Endothelial cell of umbilical vein (primary cell): ENCODE measurements around the gene GAB2. TPM values are rescaled to one million over a fixed set of nuclear protein-coding genes. Genes with fewer than 3 reads are reported as not detected.

ENCODE experiments used
- BruUV-seq: library from RNA; stranded (reverse); fragments of 400-500 nt; replicated peaks from 2 replicates; lab custom pipeline; 2021; lab: Mats Ljungman, UMichigan
- CTCF ChIA-PET: fragments of 300-600, 350-600 bp; sonication (Branson Sonifier 250); formaldehyde crosslinking; loops from one replicate; lab custom pipeline; 2021; ENCODE audit warnings: antibody characterized with exemption, inconsistent platforms; lab: Charles Lee
- POLR2A ChIA-PET: fragments of 300-600, 350-600 bp; sonication (Branson Sonifier 250); formaldehyde crosslinking; loops from one replicate; lab custom pipeline; 2021; ENCODE audit warnings: antibody characterized with exemption, inconsistent platforms; lab: Charles Lee
- DNase-seq: peaks from one replicate; pipeline ENCODE4 v3.0.0-alpha.2; 2011; ENCODE audit warnings: low read depth, low spot score
- FAIRE-seq: peaks from 2 replicates; lab custom pipeline; 2011; peaks lifted over from hg19 to GRCh38; lab: Jason Lieb, UNC
- H2AFZ ChIP-seq: 2 replicates; pipeline ENCODE4 v1.6.0; 2012; ENCODE audit warnings: low read depth, low read length, control low read depth, inconsistent platforms
- H3K27ac ChIP-seq: 2 replicates; pipeline ENCODE4 v1.5.1; 2011; ENCODE audit warnings: low read depth, mild to moderate bottlenecking, control low read depth, low read length, moderate library complexity; ENCODE audit not compliant: insufficient read depth
- H3K27me3 ChIP-seq, 2 experiments: 2 replicates each; pipeline versions ENCODE4 v1.6.0 to v1.6.1; 2011; ENCODE audit warnings: low read length in 2 of 2, mixed read lengths in 1 of 2; ENCODE audit not compliant: control insufficient read depth in 2 of 2, insufficient read depth in 2 of 2
- H3K36me3 ChIP-seq, 2 experiments: 2 replicates in 1 of 2; 3 replicates in 1 of 2; pipeline ENCODE4 v1.5.1; 2011; ENCODE audit warnings: low read length in 2 of 2, mild to moderate bottlenecking in 1 of 2, moderate library complexity in 1 of 2; ENCODE audit not compliant: control insufficient read depth in 2 of 2, insufficient read depth in 2 of 2; ENCODE audit errors: extremely low read depth in 1 of 2
- H3K4me1 ChIP-seq: 3 replicates; pipeline ENCODE4 v1.5.1; 2011; ENCODE audit warnings: mild to moderate bottlenecking, low read length; ENCODE audit not compliant: control insufficient read depth, insufficient read depth; ENCODE audit errors: extremely low read depth
- H3K4me2 ChIP-seq: 2 replicates; pipeline ENCODE4 v1.6.1; 2011; ENCODE audit warnings: low read length, control low read depth, mixed read lengths; ENCODE audit not compliant: insufficient read depth
- H3K4me3 ChIP-seq, 3 experiments: fragments of 200-600 bp in 1 of 3; sonication (generic), shearing (Covaris generic) in 1 of 3; replicated peaks in 1 of 3; 2 replicates each; pipeline ENCODE4 v1.5.1; 2011 to 2016; ENCODE audit warnings: control low read depth in 3 of 3, low read length in 3 of 3, mild to moderate bottlenecking in 2 of 3, inconsistent platforms in 1 of 3, low read depth in 1 of 3, moderate library complexity in 1 of 3; ENCODE audit not compliant: insufficient read depth in 1 of 3
- H3K79me2 ChIP-seq: 2 replicates; pipeline ENCODE4 v1.6.0; 2012; ENCODE audit warnings: low read length, inconsistent platforms; ENCODE audit not compliant: control insufficient read depth, insufficient read depth
- H3K9ac ChIP-seq: replicated peaks from 2 replicates; pipeline ENCODE3; 2011; ENCODE audit warnings: low read length, control low read depth; ENCODE audit not compliant: insufficient read depth; ENCODE audit errors: extremely low read depth
- H3K9me1 ChIP-seq: replicated peaks from 3 replicates; pipeline ENCODE4 v1.6.0; 2011; ENCODE audit warnings: mild to moderate bottlenecking, low read length; ENCODE audit not compliant: control insufficient read depth, insufficient read depth; ENCODE audit errors: extremely low read depth
- H3K9me3 ChIP-seq: replicated peaks from 2 replicates; pipeline ENCODE4 v1.5.1; 2012; ENCODE audit warnings: low read length, inconsistent platforms; ENCODE audit not compliant: control insufficient read depth, insufficient read depth
- H4K20me1 ChIP-seq: replicated peaks from 2 replicates; pipeline ENCODE3; 2011; ENCODE audit warnings: mild to moderate bottlenecking, low read length; ENCODE audit not compliant: control insufficient read depth, insufficient read depth; ENCODE audit errors: extremely low read depth
- CTCF ChIP-seq, 2 donors: IDR thresholded peaks; 1 replicate in 1 of 2; 2 replicates in 1 of 2; pipeline ENCODE4 v1.5.1; 2011; ENCODE audit warnings: low read length in 2 of 2, mild to moderate bottlenecking in 2 of 2, moderate library complexity in 2 of 2, control low read depth in 1 of 2, inconsistent platforms in 1 of 2, low read depth in 1 of 2; ENCODE audit not compliant: insufficient read depth in 1 of 2; ENCODE audit errors: extremely low read depth in 1 of 2
- EZH2 ChIP-seq: IDR thresholded peaks from 2 replicates; pipeline ENCODE4 v1.6.1; 2012; ENCODE audit warnings: borderline replicate concordance, low read depth, mild to moderate bottlenecking, moderate library complexity, low read length, inconsistent platforms; ENCODE audit not compliant: severe bottlenecking
- FOS ChIP-seq: IDR thresholded peaks from 2 replicates; pipeline ENCODE4 v1.6.1; 2011; ENCODE audit warnings: mild to moderate bottlenecking, low read length, moderate library complexity, borderline replicate concordance; ENCODE audit not compliant: insufficient read depth
- GATA2 ChIP-seq: IDR thresholded peaks from 2 replicates; pipeline ENCODE4 v1.7.0; 2011; ENCODE audit warnings: low read depth, mild to moderate bottlenecking, moderate library complexity, mixed read lengths, low read length; ENCODE audit not compliant: insufficient read length, insufficient read depth
- JUN ChIP-seq: IDR thresholded peaks from 2 replicates; pipeline ENCODE4 v1.6.1; 2011; ENCODE audit warnings: borderline replicate concordance, low read depth; ENCODE audit not compliant: insufficient read length, insufficient read depth
- MYC ChIP-seq: IDR thresholded peaks from one replicate; pipeline ENCODE4 v1.6.1; 2011; ENCODE audit warnings: mild to moderate bottlenecking, low read depth, low read length
- POLR2A ChIP-seq: IDR thresholded peaks from 2 replicates; pipeline ENCODE4 v1.6.1; 2012; ENCODE audit warnings: low read depth, mild to moderate bottlenecking, control low read depth, low read length
- POLR2AphosphoS5 ChIP-seq: IDR thresholded peaks from 2 replicates; pipeline ENCODE4 v1.6.1; 2012; ENCODE audit warnings: low read depth, mild to moderate bottlenecking, control low read depth, low read length, moderate library complexity; ENCODE audit not compliant: insufficient read depth
- dilution Hi-C: fragments of 300-500 bp; cut with MboI; formaldehyde crosslinking; loops from one replicate; pipeline ENCODE4 v1.15.0; 2019; ENCODE audit warnings: low sequenced_read_pairs; ENCODE audit not compliant: extremely low pct_ligation_motif_present
- intact Hi-C: fragments of 100-400 bp; cut with micrococcal nuclease; formaldehyde crosslinking; loops from one replicate; pipeline ENCODE4 v1.10.0; 2022
- polyA plus RNA-seq, 4 experiments: library from polyadenylated mRNA; depleted of rRNA in 3 of 4; stranded (reverse) in 3 of 4; unstranded in 1 of 4; fragments of >200 nt; gene quantifications; 2 replicates each; pipeline versions ENCODE4 v1.2.1 to v1.2.3, GENCODE V29; 2011 to 2012; ENCODE audit warnings: missing spikeins in 1 of 4
- total RNA-seq: library from RNA; stranded (reverse); gene quantifications from 2 replicates; pipeline ENCODE4 v1.2.3, GENCODE V29; 2021

Gene GAB2
- total and polyA plus RNA-seq, 2 donors (not counting 3 experiments of a cell fraction or from before 2014, with no cell fraction given): 19.6 to 39.6 TPM

- no TSS peak for BruUV-seq
- peaks cover 18% of the 10 kb centered on the region for H3K79me2 ChIP-seq
- intact Hi-C loops (no loop called here), dilution Hi-C loops (no loop called here)
- no peak for DNase-seq
- peaks cover 21% of the 10 kb centered on the region for H3K4me1 ChIP-seq
- ChIA-PET CTCF (interaction anchor here (0.6 to 1.5 kb wide), 2 partner anchors 18 to 372 kb away, joined by 4 to 5 read pairs; no protein-coding TSS in a partner anchor), POLR2A (no interaction called here)
- TF ChIP-seq CTCF (IDR thresholded peaks at IDR 0.05; ENCODE audit: extremely low read depth in 1 of 2, insufficient read depth in 1 of 2, low read depth in 1 of 2, low read length in 2 of 2) (no peak), MYC (no peak), JUN (no peak), EZH2 (no peak), POLR2A (no peak), FOS (no peak), GATA2 (no peak), POLR2AphosphoS5 (no peak)
- peak; percentile 46 for FAIRE-seq
- H2AFZ ChIP-seq: no peak overlapping the region
- H3K4me2 ChIP-seq: no peak overlapping the region
- H3K27ac ChIP-seq: no peak overlapping the region
- no peaks in the 10 kb centered on the region for H3K9me3 ChIP-seq
- no peaks in the 10 kb centered on the region for H3K9me1 ChIP-seq
- H4K20me1 ChIP-seq: no peaks in the 10 kb centered on the region
- no peaks in the 10 kb centered on the region for H3K27me3 ChIP-seq
- no peak overlapping the region for H3K4me3 ChIP-seq
- H3K36me3 ChIP-seq: peaks cover 0 to 3% of the 10 kb centered on the region in 2 experiments
- no peak overlapping the region for H3K9ac ChIP-seq
Observed at GRCh38 chr11:78192911-78193351, 224.7 kb downstream of the GAB2 start.
